Body of pancreas (tissue), 4 donors: ENCODE results near the gene MTHFD1. TPM values are rescaled to one million over a fixed set of nuclear protein-coding genes. Genes with fewer than 3 reads are reported as not detected.

Experiments
- ATAC-seq: fragments of 150-250 bp; one replicate; pipeline ENCODE4 v1.9.1; 2016
- DNase-seq, 4 donors: peaks; one replicate each; pipeline ENCODE4 v3.0.0-alpha.2; 2019
- H3K27ac ChIP-seq, 4 donors: fragments of 200-600 bp; sonication (generic); 1 replicate in 3 of 4; 2 replicates in 1 of 4; pipeline versions ENCODE4 v1.5.1 to v1.6.1; 2016 to 2019; ENCODE audit warnings: mild to moderate bottlenecking in 1 of 4, mixed read lengths in 1 of 4, moderate library complexity in 1 of 4
- H3K27me3 ChIP-seq, 2 donors: fragments of 200-600 bp; sonication (generic); one replicate each; pipeline ENCODE4 v1.6.0; 2016; ENCODE audit warnings: mild to moderate bottlenecking in 1 of 2
- H3K36me3 ChIP-seq, 2 donors: fragments of 200-600 bp; sonication (generic); replicated peaks in 1 of 2; 2 replicates each; pipeline ENCODE4 v1.5.1; 2016; ENCODE audit warnings: low read depth in 2 of 2; ENCODE audit not compliant: insufficient read depth in 1 of 2
- H3K4me1 ChIP-seq: fragments of 200-600 bp; sonication (generic); one replicate; pipeline ENCODE4 v1.6.0; 2016
- H3K4me3 ChIP-seq, 2 donors: fragments of 200-600 bp; sonication (generic); 1 replicate in 1 of 2; 2 replicates in 1 of 2; pipeline ENCODE4 v1.5.1; 2016 to 2019
- H3K9me3 ChIP-seq, 3 donors: fragments of 200-600 bp; sonication (generic); 1 replicate in 2 of 3; 2 replicates in 1 of 3; pipeline ENCODE4 v1.5.1; 2016
- CTCF ChIP-seq, 7 experiments: fragments of 450-650 bp in 4 of 7; fragments of 200-600 bp in 3 of 7; sonication (generic) in 3 of 7; IDR thresholded peaks; one replicate each; pipeline ENCODE4 v1.5.1; 2016 to 2019; ENCODE audit warnings: antibody characterized with exemption in 7 of 7
- POLR2A ChIP-seq, 3 donors: fragments of 450-650 bp; IDR thresholded peaks; one replicate each; pipeline ENCODE4 v1.6.1; 2016; ENCODE audit warnings: antibody characterized with exemption in 3 of 3, mild to moderate bottlenecking in 2 of 3
- WGBS, 2 donors: methylation state at CpG; one replicate each; pipeline ENCODE4 v1.1.5; 2017; 5-methylcytosine and 5-hydroxymethylcytosine counted together
- intact Hi-C: fragments of 100-400 bp; cut with DNase I; formaldehyde crosslinking; loops from one replicate; pipeline ENCODE4 v1.15.1; 2023
- total RNA-seq, 2 donors: library from RNA; depleted of rRNA; stranded (reverse); fragments of >200 nt; gene quantifications; one replicate each; pipeline ENCODE4 v1.1.0, GENCODE V29; 2016

The MTHFD1 gene
- total RNA-seq, 2 donors from 2014 or later, result 20.2 to 29.3 TPM

GRCh38 chr14:64467566-64467965 is 79.4 kb downstream of the MTHFD1 start:
- TF ChIP-seq CTCF (IDR thresholded peaks at IDR 0.05) (no peak), POLR2A (IDR thresholded peaks at IDR 0.05) (no peak)
- Histone ChIP-seq H3K36me3 (no peaks in the 10 kb centered on the region), H3K27me3 (no peaks in the 10 kb centered on the region), H3K4me3 (no peak overlapping the region), H3K9me3 (no peaks in the 10 kb centered on the region), H3K27ac (no peak overlapping the region), H3K4me1 (peaks cover 15% of the 10 kb centered on the region)
- intact Hi-C loops, result no loop called here
- DNase-seq (no peak), ATAC-seq (no peak)

GRCh38 chr14:64468451-64468850 is 80.3 kb downstream of the MTHFD1 start:
- Histone ChIP-seq H3K36me3 (no peaks in the 10 kb centered on the region), H3K27me3 (no peaks in the 10 kb centered on the region), H3K27ac (no peak overlapping the region), H3K9me3 (no peaks in the 10 kb centered on the region), H3K4me1 (peaks cover 15% of the 10 kb centered on the region), H3K4me3 (no peak overlapping the region)
- no peak for ATAC-seq
- TF ChIP-seq CTCF (IDR thresholded peaks at IDR 0.05) (no peak), POLR2A (IDR thresholded peaks at IDR 0.05) (no peak)
- DNase-seq, result no peak
- 62 to 71% methylated on average over 3 of the region's 3 CpGs for WGBS, 2 donors
- intact Hi-C loops, result no loop called here

GRCh38 chr14:64474041-64474440 is 85.9 kb downstream of the MTHFD1 start:
- intact Hi-C loops, result no loop called here
- H3K9me3 ChIP-seq, result no peaks in the 10 kb centered on the region
- H3K4me1 ChIP-seq, result no peaks in the 10 kb centered on the region
- H3K27me3 ChIP-seq, result no peaks in the 10 kb centered on the region
- DNase-seq (no peak), ATAC-seq (no peak)
- H3K36me3 ChIP-seq, result no peaks in the 10 kb centered on the region
- no peak overlapping the region for H3K4me3 ChIP-seq
- 47 to 70% methylated on average over 2 of the region's 2 CpGs for WGBS, 2 donors
- no peak overlapping the region for H3K27ac ChIP-seq
- TF ChIP-seq CTCF (IDR thresholded peaks at IDR 0.05) (no peak), POLR2A (IDR thresholded peaks at IDR 0.05) (no peak)

- no peaks in the 10 kb centered on the region for H3K36me3 ChIP-seq
- H3K9me3 ChIP-seq, result no peaks in the 10 kb centered on the region
- H3K4me1 ChIP-seq, result no peaks in the 10 kb centered on the region
- H3K27me3 ChIP-seq, result no peaks in the 10 kb centered on the region
- intact Hi-C loops, result no loop called here
- TF ChIP-seq POLR2A (IDR thresholded peaks at IDR 0.05), result no peak
- no peak for TF ChIP-seq CTCF (IDR thresholded peaks at IDR 0.05)
- no peak overlapping the region for H3K27ac ChIP-seq
- DNase-seq, result no peak
- H3K4me3 ChIP-seq, result no peak overlapping the region
- no peak for ATAC-seq
- 69 to 88% methylated on average over 4 of the region's 4 CpGs for WGBS, 2 donors
These were observed 86.5 kb downstream of the MTHFD1 start for GRCh38 chr14:64474698-64475097.

- Histone ChIP-seq H3K27ac (no peak overlapping the region), H3K27me3 (no peaks in the 10 kb centered on the region), H3K9me3 (no peaks in the 10 kb centered on the region), H3K4me1 (no peaks in the 10 kb centered on the region), H3K36me3 (no peaks in the 10 kb centered on the region), H3K4me3 (no peak overlapping the region)
- ATAC-seq (no peak), DNase-seq (no peak)
- intact Hi-C loops, result no loop called here
- no peak for TF ChIP-seq POLR2A (IDR thresholded peaks at IDR 0.05)
- TF ChIP-seq CTCF (IDR thresholded peaks at IDR 0.05), result no peak
- WGBS, 2 donors, result 87 to 88% methylated on average over 8 of the region's 8 CpGs
These were observed 87.6 kb downstream of the MTHFD1 start for GRCh38 chr14:64475585-64476273.
